MM.1S (cell line): ENCODE data around the gene GPR137.

Source experiments
- CTCF ChIP-seq: fragments of 300-600 bp; sonication (generic); IDR thresholded peaks from 2 replicates; pipeline ENCODE4 v1.5.1; 2016; ENCODE audit warnings: antibody characterized with exemption, low read length, mixed read lengths
- EZH2phosphoT487 ChIP-seq: fragments of 300-600 bp; sonication (generic); IDR thresholded peaks from 2 replicates; pipeline ENCODE4 v1.6.1; 2018; ENCODE audit warnings: antibody characterized with exemption, low read length

GRCh38 chr11:64262271-64263002 is 23.2 kb upstream of the GPR137 start:
- TF ChIP-seq CTCF (no peak), EZH2phosphoT487 (no peak)
